Fibroblast of skin of right biceps (primary cell): ENCODE data around the gene LDB3.
A peak's percentile ranks its signal among the peaks of the same experiment; 100 is the strongest.

Experiments used
- DNase-seq: peaks from one replicate; pipeline ENCODE4 v3.0.0-alpha.2; 2013

Gene LDB3

GRCh38 chr10:86665218-86665607, 3.1 kb upstream of the LDB3 start:
- no peak for DNase-seq

- DNase-seq: no peak
Observed at GRCh38 chr10:86665868-86666267, 2.4 kb upstream of the LDB3 start.

DNA sequence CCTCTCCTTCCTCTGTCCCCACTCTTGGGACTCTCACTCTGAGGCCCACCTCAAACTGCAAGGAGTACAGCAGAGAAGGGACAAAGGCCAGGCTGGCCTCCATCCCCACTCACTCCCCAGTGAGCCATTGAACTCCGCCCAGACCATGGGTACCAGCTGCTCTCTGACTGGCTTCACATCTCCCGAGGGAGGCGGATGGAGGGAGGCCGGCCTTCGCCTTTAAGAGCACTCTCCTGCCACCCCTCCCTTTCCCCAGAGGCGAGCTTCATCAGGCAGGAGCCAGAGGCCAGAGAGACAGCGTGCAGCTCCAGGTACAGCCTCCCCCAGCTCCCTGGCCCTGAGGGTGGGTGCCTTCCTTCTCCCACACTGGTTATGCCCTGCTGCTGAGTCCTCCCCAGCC, 1.8 kb upstream of the LDB3 start:
- no peak for DNase-seq

GRCh38 chr10:86667421-86668181, 710 bp upstream of the LDB3 start:
- DNase-seq: no peak

DNA sequence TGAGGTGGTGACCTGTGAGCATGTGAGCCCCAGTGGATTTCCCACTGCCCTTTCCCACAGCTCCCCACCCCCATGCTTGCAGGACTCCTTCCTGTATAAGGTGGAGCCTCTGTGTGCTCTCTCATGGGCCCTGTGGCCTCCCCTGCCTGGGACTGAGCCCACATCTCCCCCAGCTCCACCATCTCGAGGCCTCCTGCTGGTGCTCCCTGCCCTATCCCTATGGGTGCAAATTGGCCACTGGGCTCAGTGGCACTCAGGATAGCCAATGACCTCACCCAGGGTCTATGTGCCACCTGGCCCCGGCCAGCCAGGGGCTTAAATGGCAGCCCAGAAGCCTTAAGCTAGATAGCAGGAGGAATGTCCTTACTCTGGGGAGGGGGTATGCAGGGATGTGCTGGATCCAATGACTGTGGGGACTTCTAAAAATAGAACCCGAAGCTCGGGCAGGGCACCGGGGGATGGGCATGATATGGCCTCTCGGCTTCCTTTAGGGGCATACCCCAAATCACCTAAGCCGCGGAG, 2.0 kb downstream of the LDB3 start:
- DNase-seq: no peak

GRCh38 chr10:86670876-86671275, 2.6 kb downstream of the LDB3 start:
- DNase-seq: no peak

DNA sequence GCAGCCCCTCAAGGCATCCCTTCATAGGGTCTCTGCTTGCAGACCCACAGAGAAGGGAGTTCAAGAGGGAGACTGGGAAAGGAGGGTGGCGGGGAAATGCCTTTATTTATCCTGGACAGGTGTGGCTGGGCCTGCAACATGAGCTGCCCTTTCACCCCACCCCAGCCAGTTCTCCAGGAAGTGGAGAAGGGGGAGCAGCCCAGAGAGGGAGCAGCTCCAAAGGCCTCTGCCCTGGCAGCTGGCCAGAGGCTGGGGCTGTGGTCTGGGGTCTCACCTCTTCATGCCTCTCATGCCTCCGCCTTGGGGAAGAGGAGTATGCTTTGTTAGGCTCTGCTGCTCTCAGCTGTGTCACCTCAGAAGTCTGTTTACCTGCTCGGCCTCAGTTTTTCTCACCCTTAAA, 3.1 kb downstream of the LDB3 start:
- DNase-seq: no peak

- DNase-seq: peak; percentile 28
Observed at GRCh38 chr10:86671985-86672710, 3.8 kb downstream of the LDB3 start.

- DNase-seq: no peak
Observed at GRCh38 chr10:86673216-86673826, 5.0 kb downstream of the LDB3 start.

DNA sequence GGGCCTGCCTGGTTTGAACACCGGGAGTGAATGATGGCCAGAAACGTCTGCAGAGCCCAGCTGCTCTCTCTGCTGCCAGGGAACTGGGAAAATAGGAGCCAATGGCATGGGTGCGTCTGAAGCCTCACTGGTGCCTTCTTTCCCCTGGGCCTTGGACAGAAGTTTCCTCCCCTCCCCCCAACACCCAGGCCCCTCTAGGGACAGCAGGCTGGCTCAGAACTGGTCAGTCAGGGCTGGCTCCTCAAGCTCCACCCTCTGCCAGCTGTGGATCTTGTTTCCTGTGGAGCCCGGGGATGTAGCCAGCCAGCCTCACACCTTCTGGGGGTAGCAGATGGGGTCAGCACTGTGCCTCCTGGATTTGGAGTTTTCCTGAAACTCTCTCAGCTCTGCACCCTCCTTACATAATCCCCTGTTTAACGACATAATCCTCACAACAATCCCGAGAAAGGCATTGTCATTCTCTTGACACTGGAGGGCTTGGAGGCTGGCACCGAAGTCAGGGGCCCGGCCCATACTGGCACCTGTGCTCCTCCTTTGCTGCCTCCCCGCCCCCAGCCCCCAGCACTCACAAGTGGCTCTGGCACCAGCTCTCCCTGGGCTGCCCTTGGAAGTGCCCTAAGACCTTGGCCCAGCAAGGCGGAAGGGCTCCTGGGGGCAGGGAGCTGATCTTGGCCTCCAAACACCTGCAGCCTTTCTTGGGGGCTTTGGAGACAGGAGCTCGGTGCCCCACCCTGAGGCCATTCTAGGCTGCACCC, 5.7 kb downstream of the LDB3 start:
- no peak for DNase-seq

DNA sequence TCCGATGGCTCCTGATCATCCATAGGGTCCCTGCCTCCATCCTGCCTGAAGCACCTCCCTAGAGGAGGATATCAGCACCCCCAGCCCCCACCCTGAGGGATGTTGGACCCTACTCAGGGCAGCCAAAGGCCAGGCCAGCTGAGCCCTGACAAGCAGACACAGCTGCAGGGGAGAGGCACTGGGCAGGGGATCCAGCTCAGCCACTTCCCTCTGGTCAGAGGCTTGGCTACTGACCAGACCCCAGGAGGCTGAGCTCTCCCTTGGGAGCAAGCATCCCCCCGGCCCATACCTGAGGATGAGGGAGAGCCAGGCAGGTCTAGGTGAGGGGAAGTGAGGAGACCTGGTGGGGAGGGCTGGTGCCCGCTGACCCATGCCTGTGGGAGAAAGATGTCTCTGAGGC, 6.6 kb downstream of the LDB3 start:
- DNase-seq: no peak

- DNase-seq: no peak
Observed at GRCh38 chr10:86677374-86677773, 9.1 kb downstream of the LDB3 start.

- no peak for DNase-seq
Observed at GRCh38 chr10:86678999-86679792, 10.9 kb downstream of the LDB3 start.

GRCh38 chr10:86681047-86681446, 12.7 kb downstream of the LDB3 start:
- DNase-seq: no peak

- no peak for DNase-seq
Observed at GRCh38 chr10:86681722-86682386, 13.5 kb downstream of the LDB3 start.

DNA sequence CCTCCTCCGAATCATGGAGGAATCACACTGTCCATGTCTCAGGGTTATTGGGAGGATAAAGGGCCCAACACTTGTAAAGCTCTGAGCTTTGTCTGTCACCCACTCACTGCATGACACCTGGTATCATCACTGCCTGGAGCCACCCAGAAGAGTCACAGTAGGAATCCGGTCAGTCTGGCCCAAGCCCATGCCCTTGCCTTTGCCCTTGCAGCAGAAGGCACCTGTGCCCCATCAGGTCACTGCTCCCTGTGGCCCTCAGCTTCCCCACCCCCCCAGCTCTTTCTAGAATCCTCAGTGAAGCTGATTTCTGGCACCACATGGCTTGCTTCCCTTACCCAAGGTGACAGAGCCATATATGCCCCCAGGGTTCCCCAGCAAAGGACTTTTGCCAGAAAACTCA, 14.4 kb downstream of the LDB3 start:
- no peak for DNase-seq

DNA sequence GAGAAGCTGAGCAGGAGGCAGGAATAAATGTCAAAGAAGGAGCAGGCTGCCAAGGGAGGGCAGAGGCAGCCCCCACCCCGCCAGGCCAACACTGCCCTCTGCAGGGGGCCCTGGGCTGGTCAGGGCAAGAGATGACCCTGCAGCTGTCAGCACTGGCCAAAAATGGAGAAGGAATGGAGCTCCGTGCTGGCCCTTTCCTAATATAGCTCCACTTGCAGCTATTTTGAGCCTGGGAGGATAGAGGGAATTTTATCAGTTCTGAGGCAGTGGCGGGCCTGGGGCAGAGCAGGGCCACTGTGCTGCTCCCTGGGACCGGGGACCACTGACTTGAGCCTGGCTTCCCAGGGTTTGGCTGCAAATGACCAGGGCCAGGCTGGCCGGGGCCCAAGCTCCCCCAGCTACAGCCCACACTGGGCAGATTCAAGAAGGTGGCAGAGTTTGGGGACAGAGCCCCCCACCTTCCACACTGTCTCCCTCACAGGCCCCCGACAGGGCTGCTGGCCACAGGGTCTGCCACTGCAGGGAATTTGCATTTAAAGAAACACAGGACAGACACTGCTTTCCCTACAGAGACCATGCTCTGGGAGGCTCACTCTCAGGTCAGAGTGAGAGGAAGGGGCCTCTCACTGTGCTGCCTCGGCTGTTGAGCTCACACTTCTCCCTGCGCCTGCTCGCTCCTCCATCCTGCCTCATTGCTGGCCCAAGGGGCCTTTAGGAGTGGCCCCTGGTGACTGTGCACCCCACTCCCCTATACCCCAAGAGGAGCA, 16.2 kb downstream of the LDB3 start:
- DNase-seq: peak; percentile 18

DNA sequence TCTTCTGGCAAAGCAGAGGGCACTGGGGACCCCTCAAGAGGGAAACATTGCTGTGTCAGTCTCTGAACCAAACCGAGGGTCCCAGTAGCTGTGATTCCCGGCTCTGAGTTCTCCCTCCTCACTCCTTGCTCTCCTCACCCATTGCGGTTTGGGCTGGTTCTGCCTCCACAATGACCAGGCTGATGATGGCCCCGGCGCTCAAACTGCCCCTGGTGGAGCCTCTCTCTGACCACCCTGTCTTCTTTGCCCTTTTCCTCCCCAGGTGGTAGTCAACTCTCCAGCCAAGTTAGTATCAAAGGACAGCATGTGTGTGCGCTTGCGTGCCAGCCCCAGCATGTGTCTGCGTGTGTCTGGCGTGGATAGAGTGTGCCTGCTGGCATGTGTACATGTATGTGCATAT, 17.1 kb downstream of the LDB3 start:
- DNase-seq: no peak

DNA sequence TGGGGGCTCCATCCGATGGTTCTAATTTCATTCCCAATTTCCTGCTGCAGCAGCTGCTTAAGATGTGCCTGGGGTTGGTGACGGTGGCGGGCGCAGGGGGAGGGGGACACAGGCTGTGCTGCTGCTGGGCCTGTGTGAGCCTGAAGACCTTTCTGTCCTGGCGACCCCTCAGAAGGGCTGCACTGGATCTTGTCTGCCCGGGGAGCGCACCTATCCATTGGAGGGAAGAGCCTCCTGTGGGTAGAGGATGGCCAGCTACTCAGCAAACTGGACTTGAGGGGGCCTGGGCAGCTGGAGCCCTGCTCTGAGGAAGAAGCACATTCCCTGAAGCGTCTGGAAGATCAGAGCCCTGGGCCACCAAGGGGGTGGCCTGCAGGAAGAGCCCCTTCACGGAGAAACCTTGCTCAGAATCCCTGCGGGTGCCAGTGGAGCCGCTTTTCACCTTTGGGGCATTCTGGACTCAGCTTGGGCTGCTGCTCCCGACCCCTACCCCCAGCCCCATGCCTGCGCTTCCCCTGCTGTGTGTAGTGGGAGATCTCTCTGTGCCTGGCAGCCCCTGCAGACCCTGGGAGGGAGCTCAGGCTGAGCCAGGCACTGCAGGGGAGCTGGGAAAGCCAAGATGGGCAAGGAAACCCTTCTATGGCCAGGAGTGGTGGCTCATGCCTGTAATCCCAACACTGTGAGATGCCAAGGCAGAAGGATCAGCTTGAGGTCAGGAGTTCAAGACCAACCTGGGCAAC, 17.8 kb downstream of the LDB3 start:
- DNase-seq: no peak

- DNase-seq: no peak
Observed at GRCh38 chr10:86686972-86687371, 18.7 kb downstream of the LDB3 start.
